Stimulated activated CD4-positive, alpha-beta T cell treated with anti-CD3 and anti-CD28 coated beads, Interleukin-12 subunit alpha, Interleukin-12 subunit beta, amount 100 ng/mL, for 4 hours (primary cell): ENCODE data around the gene SKA3.

ENCODE experiments used
- DNase-seq: peaks from one replicate; pipeline ENCODE4 v3.0.0-alpha.2; 2020

SKA3 gene

GRCh38 chr13:21106089-21106488, 70.3 kb downstream of the SKA3 start:
- no peak for DNase-seq

- no peak for DNase-seq
Observed at GRCh38 chr13:21104199-21105019, 71.9 kb downstream of the SKA3 start.
